H7 (cell line): Measurements from ENCODE around the gene SMYD1. TPM values are rescaled to one million over a fixed set of nuclear protein-coding genes. Genes with fewer than 3 reads are reported as not detected.

Experiments used
- DNase-seq: peaks from one replicate; pipeline ENCODE4 v3.0.0; 2012
- H3K27me3 ChIP-seq: 2 replicates; pipeline ENCODE4 v1.6.0; 2011; ENCODE audit warnings: mild to moderate bottlenecking, low read length; ENCODE audit not compliant: control insufficient read depth, insufficient read depth
- H3K36me3 ChIP-seq: replicated peaks from 2 replicates; pipeline ENCODE4 v1.5.1; 2011; ENCODE audit warnings: low read length; ENCODE audit not compliant: control insufficient read depth, insufficient read depth
- H3K4me3 ChIP-seq: 2 replicates; pipeline ENCODE4 v1.5.1; 2011; ENCODE audit warnings: low read depth, mild to moderate bottlenecking, control low read depth, low read length, moderate library complexity; ENCODE audit not compliant: insufficient read depth
- total RNA-seq: library from RNA; depleted of rRNA; stranded (reverse); fragments of >200 nt; shearing (Covaris generic); gene quantifications from 2 replicates; pipeline ENCODE4 v1.2.3, GENCODE V29; 2014; rRNA removed

Gene SMYD1
- total RNA-seq, 1 experiment from 2014 or later: 0.17 TPM

DNA sequence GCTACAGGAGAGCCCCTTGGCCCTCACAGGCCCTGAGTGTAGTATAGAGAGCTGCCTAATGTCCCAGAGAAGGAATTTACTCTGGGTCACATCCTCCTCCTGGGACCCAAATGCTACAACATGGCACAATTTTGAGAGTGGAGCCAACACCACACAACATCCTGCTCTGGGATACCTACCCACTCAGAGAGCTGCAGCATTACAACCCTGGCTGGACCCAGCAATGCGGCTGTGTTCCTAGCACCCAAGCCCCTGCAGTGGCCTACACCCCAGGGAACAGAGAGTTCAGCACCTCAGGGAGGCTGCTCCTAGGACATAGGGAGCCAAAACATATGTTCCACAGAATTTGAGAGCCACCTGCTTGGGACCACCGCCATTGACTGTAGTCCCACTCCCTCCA lies 79.5 kb downstream of the SMYD1 start:
- Histone ChIP-seq H3K4me3 (no peak overlapping the region), H3K36me3 (no peaks in the 10 kb centered on the region), H3K27me3 (no peaks in the 10 kb centered on the region)
- no peak for DNase-seq

GRCh38 chr2:88148929-88149438 lies 81.4 kb downstream of the SMYD1 start:
- Histone ChIP-seq H3K27me3 (no peaks in the 10 kb centered on the region), H3K36me3 (no peaks in the 10 kb centered on the region), H3K4me3 (no peak overlapping the region)
- no peak for DNase-seq

GRCh38 chr2:88159481-88159880 lies 91.9 kb downstream of the SMYD1 start:
- Histone ChIP-seq H3K36me3 (no peaks in the 10 kb centered on the region), H3K4me3 (no peak overlapping the region), H3K27me3 (no peaks in the 10 kb centered on the region)
- no peak for DNase-seq

GRCh38 chr2:88159955-88160415 lies 92.4 kb downstream of the SMYD1 start:
- DNase-seq: peak; percentile 74
- Histone ChIP-seq H3K4me3 (no peak overlapping the region), H3K36me3 (no peaks in the 10 kb centered on the region), H3K27me3 (no peaks in the 10 kb centered on the region)

DNA sequence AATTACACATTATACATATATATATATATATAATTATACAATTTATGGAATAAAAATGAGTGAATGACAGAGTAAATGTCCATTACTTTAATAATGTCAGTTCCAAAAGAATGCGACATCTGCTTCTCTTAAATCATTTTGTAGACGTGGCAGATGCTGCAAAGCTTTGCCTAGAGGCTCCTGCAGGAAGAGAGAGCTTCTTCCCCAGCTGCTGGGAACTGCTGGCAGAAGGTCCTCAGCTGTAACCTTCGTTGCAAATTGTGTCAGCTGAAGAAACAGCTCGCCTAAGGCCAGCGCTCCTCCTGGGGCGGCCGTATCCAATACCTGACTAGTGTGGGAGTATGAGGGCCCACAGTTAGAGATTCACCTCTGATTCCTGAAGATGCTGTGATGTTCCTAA lies 92.9 kb downstream of the SMYD1 start:
- Histone ChIP-seq H3K4me3 (no peak overlapping the region), H3K27me3 (no peaks in the 10 kb centered on the region), H3K36me3 (no peaks in the 10 kb centered on the region)
- DNase-seq: no peak

GRCh38 chr2:88161446-88162244 lies 94.0 kb downstream of the SMYD1 start:
- no peaks in the 10 kb centered on the region for H3K36me3 ChIP-seq
- H3K27me3 ChIP-seq: no peaks in the 10 kb centered on the region
- DNase-seq: no peak
- no peak overlapping the region for H3K4me3 ChIP-seq

Other genes with a start within 250 kb of the SMYD1 start
- 8.5 and 14.4 TPM in 2 replicates for gene RGPD2, start 242.0 kb upstream of the SMYD1 start, total RNA-seq
- 1,165 and 1,374 TPM in 2 replicates for gene RNU2-63P, start 51.3 kb upstream of the SMYD1 start, total RNA-seq
- 13.0 and 16.7 TPM in 2 replicates for gene KRCC1, start 12.0 kb upstream of the SMYD1 start, total RNA-seq
- gene FABP1, start 60.2 kb downstream of the SMYD1 start, total RNA-seq: not detected in 2 replicates
- gene THNSL2, start 102.5 kb downstream of the SMYD1 start, total RNA-seq: 9.6 and 12.7 TPM in 2 replicates